Measurements from ENCODE around the gene PLXND1.

Gene PLXND1

GRCh38 chr3:129521611-129522010 is 84.9 kb downstream of the PLXND1 start:
- TF ChIP-seq CTCF (IDR thresholded peaks at IDR 0.05; ENCODE audit: control insufficient read depth, extremely low read depth, insufficient read depth): no peak
- DNase-seq (ENCODE audit: low read depth): no peak
- H3K4me3 ChIP-seq (ENCODE audit: low read depth, low read length): no peak overlapping the region

GRCh38 chr3:129520960-129521359 is 85.5 kb downstream of the PLXND1 start:
- DNase-seq (ENCODE audit: low read depth): no peak
- no peak for TF ChIP-seq CTCF (IDR thresholded peaks at IDR 0.05; ENCODE audit: control insufficient read depth, extremely low read depth, insufficient read depth)
- H3K4me3 ChIP-seq (ENCODE audit: low read depth, low read length): no peak overlapping the region

GRCh38 chr3:129519896-129520715 is 86.4 kb downstream of the PLXND1 start:
- H3K4me3 ChIP-seq (ENCODE audit: low read depth, low read length): no peak overlapping the region
- no peak for TF ChIP-seq CTCF (IDR thresholded peaks at IDR 0.05; ENCODE audit: control insufficient read depth, extremely low read depth, insufficient read depth)
- DNase-seq (ENCODE audit: low read depth): no peak

- no peak for TF ChIP-seq CTCF (IDR thresholded peaks at IDR 0.05; ENCODE audit: control insufficient read depth, extremely low read depth, insufficient read depth)
- no peak for DNase-seq (ENCODE audit: low read depth)
- H3K4me3 ChIP-seq (ENCODE audit: low read depth, low read length): no peak overlapping the region
These were observed 87.0 kb downstream of the PLXND1 start for GRCh38 chr3:129519449-129519848.

- TF ChIP-seq CTCF (IDR thresholded peaks at IDR 0.05; ENCODE audit: control insufficient read depth, extremely low read depth, insufficient read depth): no peak
- H3K4me3 ChIP-seq (ENCODE audit: low read depth, low read length): no peak overlapping the region
- no peak for DNase-seq (ENCODE audit: low read depth)
These were observed 87.9 kb downstream of the PLXND1 start for GRCh38 chr3:129518581-129518980.

GRCh38 chr3:129518038-129518561 is 88.4 kb downstream of the PLXND1 start:
- TF ChIP-seq CTCF (IDR thresholded peaks at IDR 0.05; ENCODE audit: control insufficient read depth, extremely low read depth, insufficient read depth): no peak
- H3K4me3 ChIP-seq (ENCODE audit: low read depth, low read length): no peak overlapping the region
- DNase-seq (ENCODE audit: low read depth): no peak
